NCI-H1694 treated with DMSO at 0.1 percent for 48 hours (cell line): ENCODE results near the gene PCSK9.

Experiments
- DNase-seq: peaks from one replicate; lab custom pipeline; 2025; lab: John Stamatoyannopoulos, UW

Gene PCSK9

DNA sequence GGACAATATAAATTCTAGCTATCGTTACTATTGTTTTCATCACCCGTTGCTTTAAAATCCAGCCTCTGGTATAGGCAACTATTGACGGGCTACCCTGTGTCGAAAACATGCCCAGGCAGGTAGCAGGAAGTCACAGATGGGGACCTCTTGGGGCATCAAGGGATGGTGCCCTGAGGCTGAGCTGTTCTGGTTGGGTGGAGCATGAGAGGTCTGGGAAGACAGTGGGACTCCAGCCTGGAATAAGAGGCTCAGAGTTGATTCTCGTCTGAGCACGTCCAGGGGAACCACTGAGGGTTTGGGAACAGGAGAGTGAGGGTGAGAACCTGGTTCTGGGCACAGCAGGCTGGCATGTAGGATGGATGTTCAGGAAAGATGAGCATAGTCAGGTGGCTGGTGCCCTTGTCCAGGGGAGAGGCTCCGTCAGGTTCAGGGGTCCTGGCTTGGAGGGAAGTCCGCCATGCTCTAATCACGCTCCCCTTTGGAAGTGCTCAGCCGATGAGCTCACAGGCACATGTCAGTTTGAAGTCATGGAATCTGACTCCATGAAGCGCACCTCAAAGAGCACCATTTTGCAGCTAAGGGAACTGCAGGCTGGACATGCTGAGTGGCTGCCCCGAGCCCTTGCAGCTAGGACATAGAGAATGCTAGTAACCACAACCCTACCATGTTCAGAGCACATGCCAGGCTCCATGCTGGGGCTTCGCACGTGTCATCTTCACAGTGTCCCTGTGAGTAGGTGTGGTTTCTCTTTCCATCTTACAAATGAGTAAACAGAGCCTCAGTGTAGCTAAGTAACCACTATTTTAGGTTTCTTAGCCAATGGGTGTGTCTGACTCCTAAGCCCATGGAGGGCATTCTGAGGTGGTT lies 21.0 kb downstream of the PCSK9 start:
- peak; percentile 43 for DNase-seq

DNA sequence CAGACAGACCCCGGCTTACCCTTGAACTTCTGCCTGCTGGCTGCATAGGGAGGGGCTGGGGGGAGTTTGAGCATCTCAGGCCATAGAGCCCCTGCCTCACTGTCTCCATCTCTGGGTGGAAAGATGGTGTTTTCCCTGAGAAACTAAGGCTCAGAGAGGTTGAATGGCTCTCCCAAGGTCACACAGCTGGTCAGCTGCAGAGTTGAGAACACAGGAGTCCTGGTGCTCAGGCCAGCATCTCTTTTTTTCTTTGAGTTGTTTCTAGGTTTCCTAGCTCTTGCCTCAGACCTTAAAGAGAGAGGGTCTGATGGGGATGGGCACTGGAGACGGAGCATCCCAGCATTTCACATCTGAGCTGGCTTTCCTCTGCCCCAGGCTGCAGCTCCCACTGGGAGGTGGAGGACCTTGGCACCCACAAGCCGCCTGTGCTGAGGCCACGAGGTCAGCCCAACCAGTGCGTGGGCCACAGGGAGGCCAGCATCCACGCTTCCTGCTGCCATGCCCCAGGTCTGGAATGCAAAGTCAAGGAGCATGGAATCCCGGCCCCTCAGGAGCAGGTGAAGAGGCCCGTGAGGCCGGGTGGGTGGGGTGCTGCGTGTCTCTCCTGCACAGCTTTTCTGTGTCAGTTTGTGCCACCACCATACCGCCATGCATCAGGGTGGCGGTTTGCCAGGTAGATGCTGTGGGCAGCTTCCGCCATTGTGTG lies 21.8 kb downstream of the PCSK9 start:
- DNase-seq, result no peak

DNA sequence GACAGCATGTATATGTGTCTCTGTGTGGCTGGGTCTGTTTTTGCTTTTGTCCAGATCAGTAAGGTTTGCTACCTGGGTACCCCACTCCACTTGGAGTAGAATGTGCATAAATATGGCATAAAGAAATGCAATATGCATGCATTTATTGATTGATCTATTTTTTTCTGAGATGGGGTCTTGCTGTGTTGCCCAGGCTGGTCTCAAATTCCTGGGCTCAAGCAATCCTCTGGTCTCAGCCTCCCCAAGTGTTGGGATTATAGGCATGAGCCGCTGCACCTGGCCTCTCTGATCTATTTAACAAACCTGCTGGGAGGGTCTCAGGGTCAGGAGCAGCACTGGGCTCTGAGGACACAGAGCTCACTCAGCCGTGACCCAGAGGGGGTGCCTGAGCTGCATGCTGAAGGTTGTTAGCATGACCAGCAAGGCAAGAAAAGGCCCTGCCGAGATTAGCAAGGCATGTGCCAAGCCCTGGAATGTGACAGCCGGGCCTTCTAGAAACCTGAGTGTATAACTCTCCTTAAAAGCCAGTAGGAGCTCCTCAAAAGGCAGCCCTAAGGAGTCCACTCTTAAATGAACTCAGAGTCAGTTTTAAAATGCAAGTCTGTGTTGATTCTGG lies 22.5 kb downstream of the PCSK9 start:
- DNase-seq, result no peak

GRCh38 chr1:55062801-55063576 lies 23.6 kb downstream of the PCSK9 start:
- peak; percentile 79 for DNase-seq

DNA sequence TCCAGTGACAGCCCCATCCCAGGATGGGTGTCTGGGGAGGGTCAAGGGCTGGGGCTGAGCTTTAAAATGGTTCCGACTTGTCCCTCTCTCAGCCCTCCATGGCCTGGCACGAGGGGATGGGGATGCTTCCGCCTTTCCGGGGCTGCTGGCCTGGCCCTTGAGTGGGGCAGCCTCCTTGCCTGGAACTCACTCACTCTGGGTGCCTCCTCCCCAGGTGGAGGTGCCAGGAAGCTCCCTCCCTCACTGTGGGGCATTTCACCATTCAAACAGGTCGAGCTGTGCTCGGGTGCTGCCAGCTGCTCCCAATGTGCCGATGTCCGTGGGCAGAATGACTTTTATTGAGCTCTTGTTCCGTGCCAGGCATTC lies 24.2 kb downstream of the PCSK9 start:
- no peak for DNase-seq

DNA sequence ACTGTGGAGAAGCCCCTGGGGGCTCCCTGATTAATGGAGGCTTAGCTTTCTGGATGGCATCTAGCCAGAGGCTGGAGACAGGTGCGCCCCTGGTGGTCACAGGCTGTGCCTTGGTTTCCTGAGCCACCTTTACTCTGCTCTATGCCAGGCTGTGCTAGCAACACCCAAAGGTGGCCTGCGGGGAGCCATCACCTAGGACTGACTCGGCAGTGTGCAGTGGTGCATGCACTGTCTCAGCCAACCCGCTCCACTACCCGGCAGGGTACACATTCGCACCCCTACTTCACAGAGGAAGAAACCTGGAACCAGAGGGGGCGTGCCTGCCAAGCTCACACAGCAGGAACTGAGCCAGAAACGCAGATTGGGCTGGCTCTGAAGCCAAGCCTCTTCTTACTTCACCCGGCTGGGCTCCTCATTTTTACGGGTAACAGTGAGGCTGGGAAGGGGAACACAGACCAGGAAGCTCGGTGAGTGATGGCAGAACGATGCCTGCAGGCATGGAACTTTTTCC lies 24.8 kb downstream of the PCSK9 start:
- DNase-seq, result peak; percentile 83

DNA sequence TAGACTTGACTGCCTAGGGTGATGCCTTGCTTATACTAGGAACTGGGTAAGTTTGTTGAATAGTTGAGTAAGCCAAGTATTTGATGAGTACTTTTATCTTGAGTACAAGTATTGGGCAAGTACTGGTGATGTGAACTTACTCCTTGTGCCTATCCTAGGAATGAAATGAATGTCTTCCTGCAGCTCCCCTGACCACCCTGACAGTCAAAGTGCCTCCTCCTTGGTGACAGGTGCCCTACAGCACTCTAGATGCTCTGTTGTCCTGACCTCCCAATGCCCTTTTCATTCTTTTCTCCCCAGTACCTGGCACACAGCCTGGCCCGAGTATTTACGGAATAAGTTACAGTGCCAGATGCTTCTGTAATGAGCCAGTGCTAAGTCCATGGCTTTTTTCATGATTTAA lies 25.5 kb downstream of the PCSK9 start:
- DNase-seq, result peak; percentile 73

DNA sequence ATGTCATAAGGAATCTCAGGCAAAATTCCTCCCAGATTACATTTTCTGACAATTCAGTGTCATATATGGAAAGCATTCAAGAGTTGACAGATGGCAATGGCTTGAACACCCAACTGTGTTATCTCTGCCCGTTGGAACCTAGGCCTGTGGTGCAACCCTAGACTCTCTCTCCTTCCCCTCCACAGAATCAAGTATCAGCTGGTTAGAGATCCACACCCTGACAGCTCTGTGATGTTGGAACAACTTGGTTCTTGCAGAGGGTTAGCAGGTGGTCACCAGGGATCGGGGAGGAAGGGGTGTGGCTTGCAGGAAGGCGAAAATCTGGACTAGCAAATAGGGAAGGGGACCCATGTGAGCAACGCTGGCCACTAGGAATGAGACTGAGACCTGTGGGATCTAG lies 26.3 kb downstream of the PCSK9 start:
- peak; percentile 64 for DNase-seq

DNA sequence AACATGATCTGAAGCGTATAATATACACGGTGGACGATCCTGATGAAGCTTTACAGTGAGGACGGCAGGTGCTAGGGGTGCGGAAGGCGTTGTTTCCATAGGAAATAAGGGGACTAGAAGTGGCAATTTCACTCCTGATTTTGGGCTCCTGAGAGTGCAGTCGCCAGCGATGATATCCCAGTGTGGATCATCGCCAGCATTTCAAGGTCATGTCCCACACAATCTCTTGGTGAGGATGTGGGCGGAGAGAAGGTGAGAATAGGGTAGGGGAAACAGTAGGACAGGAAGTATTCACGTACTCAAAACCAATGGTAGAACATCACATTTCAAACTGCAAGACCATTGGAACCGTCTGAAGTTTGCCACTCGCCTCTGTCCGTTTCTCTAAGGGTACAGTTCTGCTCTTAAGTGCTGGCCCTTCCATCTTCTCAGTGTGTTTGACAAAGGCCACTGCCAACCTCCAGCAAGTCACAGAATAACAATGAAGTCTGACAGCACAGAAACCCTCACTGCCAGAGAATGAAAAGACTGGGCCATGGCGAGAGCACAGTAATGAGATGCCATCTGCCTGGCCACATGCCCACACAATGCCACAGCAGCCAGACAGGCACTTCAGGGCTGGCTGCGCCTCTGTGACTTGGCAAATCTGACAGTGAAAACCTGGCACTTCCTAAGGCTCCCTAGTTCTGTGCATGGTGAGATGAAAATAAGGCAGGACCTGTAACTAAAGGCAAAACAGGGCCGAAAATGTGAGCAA lies 27.9 kb downstream of the PCSK9 start:
- peak; percentile 95 for DNase-seq

DNA sequence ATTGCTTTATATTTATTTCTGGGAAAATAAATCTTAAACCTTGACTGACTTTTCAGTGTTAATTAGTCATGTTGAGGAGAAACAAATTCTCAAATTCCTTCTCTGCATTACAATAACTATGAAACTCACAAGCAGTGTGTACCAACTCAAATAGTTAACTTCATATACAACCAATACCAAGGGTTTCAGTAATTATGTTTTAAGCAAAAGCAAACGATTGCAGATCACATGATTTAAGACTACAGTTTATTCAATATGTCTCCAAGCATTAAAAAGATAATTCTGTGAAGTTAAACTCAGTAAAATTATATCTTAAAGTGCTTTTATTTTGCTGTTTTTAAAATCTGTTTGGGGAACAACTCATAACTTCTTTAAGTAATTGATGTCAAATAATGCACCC lies 28.6 kb downstream of the PCSK9 start:
- DNase-seq, result no peak

DNA sequence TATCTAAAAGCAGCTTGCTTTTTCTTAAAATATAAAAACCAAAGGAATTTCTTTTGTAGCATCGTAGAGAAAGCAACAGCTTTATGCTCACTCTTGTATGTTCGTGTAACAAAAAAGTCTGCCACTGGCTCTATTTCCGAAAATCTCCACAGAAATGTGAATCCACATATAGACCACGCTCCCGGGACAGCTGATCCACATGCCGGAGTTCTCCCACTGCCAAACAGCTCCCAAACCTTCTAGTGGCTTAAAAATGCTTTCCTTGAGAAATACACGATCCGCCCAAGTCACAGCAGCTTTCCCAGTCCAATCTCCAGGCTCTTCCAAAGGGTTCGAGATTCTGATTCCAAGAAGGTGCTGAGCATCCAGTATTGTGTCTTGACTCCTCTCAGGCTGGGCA lies 29.3 kb downstream of the PCSK9 start:
- DNase-seq, result no peak

GRCh38 chr1:55069280-55069679 lies 29.9 kb downstream of the PCSK9 start:
- no peak for DNase-seq

GRCh38 chr1:55070293-55071164 lies 31.2 kb downstream of the PCSK9 start:
- peak; percentile 72 for DNase-seq

DNA sequence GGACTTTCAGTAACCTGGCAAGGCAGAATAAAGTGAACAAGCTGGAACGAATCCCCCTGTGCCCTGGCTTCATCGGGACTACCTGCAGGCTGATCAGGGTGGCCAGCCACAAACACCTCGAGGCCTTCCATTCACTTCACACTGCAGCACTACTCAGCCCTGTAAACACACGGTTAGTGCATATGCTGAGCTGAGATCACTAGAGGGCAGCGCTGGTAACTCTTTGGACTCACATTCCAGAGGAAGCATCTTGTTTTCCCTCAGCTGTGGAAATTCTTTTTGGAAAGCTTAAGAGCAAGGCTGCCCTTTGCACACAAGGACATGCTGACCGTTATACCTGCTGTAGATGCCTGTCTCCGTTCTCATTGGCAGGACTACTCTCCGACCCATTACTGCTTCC lies 32.1 kb downstream of the PCSK9 start:
- peak; percentile 68 for DNase-seq

DNA sequence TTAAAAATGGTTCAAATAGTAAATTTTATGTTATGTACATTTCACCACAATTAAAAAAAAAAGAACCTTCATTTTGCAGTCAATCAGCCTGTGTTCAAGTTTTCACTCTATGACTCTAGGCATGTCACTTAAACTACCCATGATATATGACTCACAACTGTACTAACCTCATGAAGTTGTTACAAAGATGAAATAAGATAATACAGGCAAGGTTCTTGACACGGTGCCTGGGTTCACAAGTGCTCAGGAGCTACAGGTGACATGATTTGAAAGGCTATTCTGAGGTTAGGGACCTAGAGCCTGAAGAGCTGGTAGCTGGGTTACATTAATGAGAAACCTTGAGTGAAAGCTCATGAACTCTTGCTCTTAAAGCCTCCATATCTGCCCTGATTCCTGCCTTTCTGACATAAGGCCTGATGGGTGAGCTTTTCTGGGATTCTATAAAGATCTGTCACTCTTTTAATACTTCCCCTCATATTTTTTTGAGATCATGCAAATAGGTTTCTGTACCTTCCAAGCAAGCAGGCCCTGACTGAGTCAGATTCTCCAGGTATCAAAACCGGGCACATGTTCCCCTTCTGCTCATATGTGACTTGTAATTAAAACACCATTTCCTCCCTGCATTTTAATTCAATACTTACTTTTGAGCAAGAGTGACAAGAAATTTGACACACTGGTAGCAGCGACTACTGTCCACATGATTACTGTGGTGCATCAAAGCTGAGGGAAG lies 34.0 kb downstream of the PCSK9 start:
- DNase-seq, result no peak

DNA sequence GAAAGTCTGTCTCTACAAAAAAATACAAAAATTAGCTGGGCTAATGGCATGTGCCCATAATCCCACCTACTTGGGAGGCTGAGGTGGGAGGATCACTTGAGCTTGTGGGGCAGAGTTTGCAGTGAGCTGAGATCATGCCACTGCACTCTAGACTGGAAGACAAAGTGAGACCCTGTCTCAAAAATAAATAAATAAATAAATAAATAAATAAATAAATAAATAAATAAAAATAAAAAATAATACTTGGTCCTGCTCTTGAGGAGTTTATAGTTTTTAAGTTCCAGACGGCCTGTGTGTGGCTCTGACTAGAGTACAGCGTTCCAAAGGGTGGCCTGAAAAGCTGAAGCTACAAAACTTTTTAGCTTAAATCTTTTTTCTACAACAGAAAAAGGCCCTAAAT lies 35.1 kb downstream of the PCSK9 start:
- no peak for DNase-seq

GRCh38 chr1:55076356-55076755 lies 37.0 kb downstream of the PCSK9 start:
- DNase-seq, result no peak

- peak; percentile 86 for DNase-seq
Observed at GRCh38 chr1:55078470-55078869, 39.1 kb downstream of the PCSK9 start.

DNA sequence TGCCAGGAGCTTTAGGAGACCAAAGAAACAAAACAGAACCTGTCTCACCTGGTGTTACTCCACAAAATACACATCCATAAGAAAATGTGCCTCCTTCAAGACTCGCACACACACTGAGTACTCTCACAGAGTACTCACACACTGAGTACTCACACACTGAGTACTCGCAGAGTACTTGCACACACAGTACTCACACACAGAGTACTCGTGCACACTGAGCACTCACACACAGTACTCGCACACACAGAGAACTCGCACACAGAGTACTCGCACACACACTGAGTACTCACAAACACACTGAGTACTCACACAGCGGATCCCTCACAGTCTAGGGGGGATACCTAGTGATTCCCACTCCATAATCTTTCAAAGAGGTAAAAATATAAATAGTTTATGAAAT lies 40.3 kb downstream of the PCSK9 start:
- DNase-seq, result no peak
